ENCODE results near the gene ZNF24.

DNA sequence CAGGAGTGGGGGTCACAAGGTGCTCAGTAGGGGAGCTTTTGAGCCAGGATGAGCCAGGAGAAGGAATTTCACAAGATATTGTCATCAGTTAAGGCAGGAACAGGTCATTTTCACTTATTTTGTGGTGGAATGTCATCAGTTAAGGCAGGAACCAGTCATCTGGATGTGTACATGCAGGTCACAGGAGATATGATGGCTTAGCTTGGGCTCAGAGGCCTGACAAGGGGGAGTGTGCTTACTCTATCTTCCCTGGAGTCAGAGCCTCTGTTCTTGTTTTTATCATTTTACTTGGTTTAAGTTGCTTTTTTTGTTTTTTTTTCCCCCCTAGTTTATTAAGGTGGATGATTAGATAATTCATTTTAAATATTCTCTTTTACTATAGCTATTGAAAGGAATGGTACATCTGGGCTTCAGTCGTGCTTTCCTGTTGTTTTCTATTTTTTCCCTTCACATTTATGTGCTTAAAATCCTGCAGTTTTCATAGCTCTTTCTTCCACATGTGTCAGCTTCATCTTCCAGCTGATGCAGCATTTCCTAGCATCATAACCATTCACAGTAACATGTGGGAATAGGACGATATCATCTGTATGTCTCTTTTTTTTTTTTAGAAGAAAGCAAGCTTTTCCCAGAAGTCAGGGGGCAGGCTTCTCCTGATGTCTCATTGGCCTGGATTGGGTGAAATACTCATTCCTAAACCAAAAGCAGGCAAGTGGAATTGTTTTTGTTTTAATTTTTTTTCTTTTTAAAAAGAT lies 17.5 kb upstream of the ZNF24 start:
- TF ChIP-seq, protein P1, sequence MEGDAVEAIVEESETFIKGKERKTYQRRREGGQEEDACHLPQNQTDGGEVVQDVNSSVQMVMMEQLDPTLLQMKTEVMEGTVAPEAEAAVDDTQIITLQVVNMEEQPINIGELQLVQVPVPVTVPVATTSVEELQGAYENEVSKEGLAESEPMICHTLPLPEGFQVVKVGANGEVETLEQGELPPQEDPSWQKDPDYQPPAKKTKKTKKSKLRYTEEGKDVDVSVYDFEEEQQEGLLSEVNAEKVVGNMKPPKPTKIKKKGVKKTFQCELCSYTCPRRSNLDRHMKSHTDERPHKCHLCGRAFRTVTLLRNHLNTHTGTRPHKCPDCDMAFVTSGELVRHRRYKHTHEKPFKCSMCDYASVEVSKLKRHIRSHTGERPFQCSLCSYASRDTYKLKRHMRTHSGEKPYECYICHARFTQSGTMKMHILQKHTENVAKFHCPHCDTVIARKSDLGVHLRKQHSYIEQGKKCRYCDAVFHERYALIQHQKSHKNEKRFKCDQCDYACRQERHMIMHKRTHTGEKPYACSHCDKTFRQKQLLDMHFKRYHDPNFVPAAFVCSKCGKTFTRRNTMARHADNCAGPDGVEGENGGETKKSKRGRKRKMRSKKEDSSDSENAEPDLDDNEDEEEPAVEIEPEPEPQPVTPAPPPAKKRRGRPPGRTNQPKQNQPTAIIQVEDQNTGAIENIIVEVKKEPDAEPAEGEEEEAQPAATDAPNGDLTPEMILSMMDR (conservative IDR thresholded peaks at IDR 0.05; ENCODE audit: low read depth, low read length) = no peak
- TF ChIP-seq POLR2A (IDR thresholded peaks at IDR 0.05; ENCODE audit: low read depth, low read length) = no peak
- no peak for TF ChIP-seq MXI1 (IDR thresholded peaks at IDR 0.05; ENCODE audit: borderline replicate concordance, low read depth, low read length)
- TF ChIP-seq CEBPB (IDR thresholded peaks at IDR 0.05; ENCODE audit: low read depth, low read length) = no peak
- no peak for TF ChIP-seq RAD21 (IDR thresholded peaks at IDR 0.05; ENCODE audit: low read length)
- no peak for TF ChIP-seq CHD1 (IDR thresholded peaks at IDR 0.05; ENCODE audit: low read depth, low read length)
